ENCODE data around the gene IL1RN. TPM values are rescaled to one million over a fixed set of nuclear protein-coding genes. Genes with fewer than 3 reads are reported as not detected.

IL1RN gene
- total and polyA plus RNA-seq, 2 of the 13 experiments (the other 11 are each of a cell fraction or from before 2014, with no cell fraction given): 21.2 to 101 TPM

- no peak overlapping the region for H2AFZ ChIP-seq (ENCODE audit: low read length)
- ChIA-PET POLR2A (interaction anchor here (0.9 to 1.9 kb wide), 11 partner anchors 8 to 140 kb away, joined by 3 to 9 read pairs (median 4); partner anchors contain the start of gene IL1RN), CTCF (ENCODE audit: low intra/inter-chr PET ratio, low total read pairs) (interaction anchor here (1.3 to 2.9 kb wide), 5 partner anchors 34 to 310 kb away, joined by 4 to 35 read pairs (median 8); no protein-coding TSS in a partner anchor)
- no peak overlapping the region for H3K4me2 ChIP-seq (ENCODE audit: low read depth, low read length)
- no peak overlapping the region for H3K4me3 ChIP-seq (replicated peaks in 1 of 3; ENCODE audit: insufficient read depth in 1 of 3, low read depth in 2 of 3, low read length in 3 of 3)
- peaks cover 0 to 10% of the 10 kb centered on the region in 2 experiments; a peak in 2 of 5 replicates for H3K27me3 ChIP-seq (ENCODE audit: control insufficient read depth in 1 of 2, insufficient read depth in 2 of 2, low read length in 2 of 2)
- no peak overlapping the region for H3K9ac ChIP-seq (ENCODE audit: insufficient read depth, low read depth, low read length)
- H4K20me1 ChIP-seq (ENCODE audit: insufficient read depth, low read length): no peaks in the 10 kb centered on the region
- 13% methylated on average over 9 of the region's 9 CpGs for WGBS (ENCODE audit: low lambda C conversion rate)
- peak; percentile 93 for ATAC-seq
- H3K36me3 ChIP-seq (replicated peaks in 1 of 2; ENCODE audit: control insufficient read depth in 1 of 2, insufficient read depth in 2 of 2, low read length in 2 of 2): no peaks in the 10 kb centered on the region
- no peaks in the 10 kb centered on the region for H3K9me3 ChIP-seq (ENCODE audit: low read length)
- H3K4me1 ChIP-seq (ENCODE audit: insufficient read depth, low read length): peaks cover 14% of the 10 kb centered on the region; the same call in 1 of the 2 replicates
- in situ Hi-C loops (cut with HindIII; ENCODE audit: extremely low pct_ligation_motif_present, low pct_unique_long_range_greater_than_20kb) (loop anchor here (5.0 to 10.0 kb wide), 3 partner anchors 57 to 295 kb away; no protein-coding TSS in a partner anchor), intact Hi-C loops (cut with micrococcal nuclease; ENCODE audit: unreplicated experiment) (loop anchor here (1.0 to 2.0 kb wide), 4 partner anchors 47 to 290 kb away; partner anchors contain the start of gene IL1RN)
- no peaks in the 10 kb centered on the region for H3K79me2 ChIP-seq (ENCODE audit: insufficient read depth, low read length)
- DNase-seq (ENCODE audit: low spot score): peak; percentile 40
- H3K27ac ChIP-seq (ENCODE audit: extremely low read length, insufficient read depth, low read length): no peak overlapping the region
- peak; percentile 92 for FAIRE-seq
- BruUV-seq (replicated peaks): no TSS peak
- TF ChIP-seq ZBTB26 (CRISPR knock-in tag; IDR thresholded peaks at IDR 0.05; ENCODE audit: borderline replicate concordance) (peak; percentile 42; the same call in 1 of the 2 replicates), ZNF747 (CRISPR knock-in tag; IDR thresholded peaks at IDR 0.05; ENCODE audit: borderline replicate concordance) (peak; percentile 46; the same call in 1 of the 2 replicates), HMG20A (CRISPR knock-in tag; IDR thresholded peaks at IDR 0.05; ENCODE audit: borderline replicate concordance) (no peak), ZNF574 (CRISPR knock-in tag; IDR thresholded peaks at IDR 0.05) (0 out of 2 replicates have a peak, but pooled peaks have one; percentile 30), ZMYM3 (CRISPR knock-in tag; IDR thresholded peaks at IDR 0.05) (peak; percentile 85), CREM (IDR thresholded peaks at IDR 0.05) (no peak), CREM (CRISPR knock-in tag; IDR thresholded peaks at IDR 0.05) (no peak), ZNF124 (CRISPR knock-in tag; IDR thresholded peaks at IDR 0.05) (peak; percentile 66; the same call in 1 of the 2 replicates), CEBPZ (IDR thresholded peaks at IDR 0.05; ENCODE audit: low read length) (no peak), ZNF317 (CRISPR knock-in tag; IDR thresholded peaks at IDR 0.05) (peak; percentile 62; the same call in 1 of the 2 replicates), HDAC6 (IDR thresholded peaks at IDR 0.05; ENCODE audit: low read depth, low read length) (no peak), IRF2 (CRISPR knock-in tag; IDR thresholded peaks at IDR 0.05) (0 out of 2 replicates have a peak, but pooled peaks have one; percentile 43), ATM (IDR thresholded peaks at IDR 0.05; ENCODE audit: borderline replicate concordance) (no peak), HDAC2 (CRISPR knock-in tag; IDR thresholded peaks at IDR 0.05) (peak; percentile 31; the same call in 1 of the 2 replicates), KDM5B (CRISPR knock-in tag; IDR thresholded peaks at IDR 0.05; ENCODE audit: borderline replicate concordance) (peak; percentile 21; the same call in 1 of the 2 replicates), ZNF580 (CRISPR knock-in tag; IDR thresholded peaks at IDR 0.05; ENCODE audit: borderline replicate concordance, low read depth) (peak; percentile 54; the same call in 1 of the 2 replicates)
Observed at GRCh38 chr2:113080134-113080533, 47.3 kb upstream of the IL1RN start.
